Endothelial cell (in vitro differentiated cells): ENCODE measurements around the gene TACR2. TPM values are rescaled to one million over a fixed set of nuclear protein-coding genes. Genes with fewer than 3 reads are reported as not detected.

ENCODE experiments used
- DNase-seq: peaks from one replicate; pipeline ENCODE4 v3.0.0; 2021; ENCODE audit warnings: low spot score
- H3K27ac Mint-ChIP-seq: one replicate; pipeline ENCODE4 v1.8.0; 2021; ENCODE audit warnings: mixed read lengths, inconsistent platforms; ENCODE audit not compliant: unreplicated experiment
- H3K27me3 Mint-ChIP-seq: one replicate; pipeline ENCODE4 v1.8.0; 2021; ENCODE audit warnings: mild to moderate bottlenecking, moderate library complexity, mixed read lengths, inconsistent platforms; ENCODE audit not compliant: unreplicated experiment
- H3K36me3 Mint-ChIP-seq: one replicate; pipeline ENCODE4 v1.8.0; 2021; ENCODE audit warnings: mild to moderate bottlenecking, low read depth, mixed read lengths, inconsistent platforms; ENCODE audit not compliant: unreplicated experiment
- H3K4me1 Mint-ChIP-seq: one replicate; pipeline ENCODE4 v1.8.0; 2021; ENCODE audit warnings: mild to moderate bottlenecking, mixed read lengths, inconsistent platforms; ENCODE audit not compliant: unreplicated experiment
- H3K4me3 Mint-ChIP-seq: one replicate; pipeline ENCODE4 v1.8.0; 2021; ENCODE audit warnings: mild to moderate bottlenecking, mixed read lengths, inconsistent platforms; ENCODE audit not compliant: unreplicated experiment
- H3K9me3 Mint-ChIP-seq: one replicate; pipeline ENCODE4 v1.8.0; 2021; ENCODE audit warnings: mixed read lengths, inconsistent platforms; ENCODE audit not compliant: unreplicated experiment
- CTCF ChIP-seq: fragments of 200-600 bp; sonication (generic); IDR thresholded peaks from one replicate; pipeline ENCODE4 v1.5.0; 2021; ENCODE audit warnings: antibody characterized with exemption; ENCODE audit not compliant: unreplicated experiment
- total RNA-seq: library from RNA; stranded (reverse); fragmentation: NEBNext Ultra II Directional; extraction: Animal tissue kit (Norgen Biotek cat#: 25700); gene quantifications from one replicate; pipeline ENCODE4 v1.2.1, GENCODE V29; 2021; ENCODE audit not compliant: unreplicated experiment

Gene TACR2
- total RNA-seq, 1 donor from 2014 or later = not detected

- TF ChIP-seq CTCF = no peak
- Mint-ChIP-seq H3K36me3 (peaks cover 37% of the 10 kb centered on the region), H3K4me1 (peaks cover 5% of the 10 kb centered on the region), H3K27me3 (peaks cover 5% of the 10 kb centered on the region), H3K4me3 (peak overlapping the region; percentile 35), H3K27ac (peak overlapping the region; percentile 55), H3K9me3 (no peaks in the 10 kb centered on the region)
- DNase-seq = no peak
Observed at GRCh38 chr10:69364232-69364940, 52.3 kb downstream of the TACR2 start.

- H3K36me3 Mint-ChIP-seq = peaks cover 32% of the 10 kb centered on the region
- H3K4me3 Mint-ChIP-seq = no peak overlapping the region
- DNase-seq = no peak
- no peak overlapping the region for H3K27ac Mint-ChIP-seq
- TF ChIP-seq CTCF = no peak
- H3K9me3 Mint-ChIP-seq = no peaks in the 10 kb centered on the region
- H3K27me3 Mint-ChIP-seq = peaks cover 4% of the 10 kb centered on the region
- H3K4me1 Mint-ChIP-seq = peaks cover 8% of the 10 kb centered on the region
Observed at GRCh38 chr10:69363666-69364065, 53.1 kb downstream of the TACR2 start.

- Mint-ChIP-seq H3K9me3 (no peaks in the 10 kb centered on the region), H3K4me3 (peak overlapping the region; percentile 24), H3K36me3 (peaks cover 30% of the 10 kb centered on the region), H3K27me3 (peaks cover 8% of the 10 kb centered on the region), H3K27ac (no peak overlapping the region), H3K4me1 (peaks cover 8% of the 10 kb centered on the region)
- no peak for TF ChIP-seq CTCF
- DNase-seq = no peak
Observed at GRCh38 chr10:69362471-69362954, 54.2 kb downstream of the TACR2 start.

GRCh38 chr10:69361303-69361614 lies 55.5 kb downstream of the TACR2 start:
- peak overlapping the region; percentile 6 for H3K27ac Mint-ChIP-seq
- peaks cover 8% of the 10 kb centered on the region for H3K4me1 Mint-ChIP-seq

More at GRCh38 chr10:69361303-69361614, 55.5 kb downstream of the TACR2 start:
- peaks cover 24% of the 10 kb centered on the region for H3K36me3 Mint-ChIP-seq
- no peaks in the 10 kb centered on the region for H3K9me3 Mint-ChIP-seq
- TF ChIP-seq CTCF = no peak
- H3K4me3 Mint-ChIP-seq = no peak overlapping the region
- DNase-seq = no peak
- peaks cover 8% of the 10 kb centered on the region for H3K27me3 Mint-ChIP-seq
